GM18526 (cell line): Measurements from ENCODE around the gene KCNIP1.

Experiments used
- POLR2A ChIP-seq: IDR thresholded peaks from 3 replicates; pipeline ENCODE4 v1.6.1; 2011; ENCODE audit not compliant: insufficient read length; ENCODE audit errors: extremely low read depth

Gene KCNIP1

DNA sequence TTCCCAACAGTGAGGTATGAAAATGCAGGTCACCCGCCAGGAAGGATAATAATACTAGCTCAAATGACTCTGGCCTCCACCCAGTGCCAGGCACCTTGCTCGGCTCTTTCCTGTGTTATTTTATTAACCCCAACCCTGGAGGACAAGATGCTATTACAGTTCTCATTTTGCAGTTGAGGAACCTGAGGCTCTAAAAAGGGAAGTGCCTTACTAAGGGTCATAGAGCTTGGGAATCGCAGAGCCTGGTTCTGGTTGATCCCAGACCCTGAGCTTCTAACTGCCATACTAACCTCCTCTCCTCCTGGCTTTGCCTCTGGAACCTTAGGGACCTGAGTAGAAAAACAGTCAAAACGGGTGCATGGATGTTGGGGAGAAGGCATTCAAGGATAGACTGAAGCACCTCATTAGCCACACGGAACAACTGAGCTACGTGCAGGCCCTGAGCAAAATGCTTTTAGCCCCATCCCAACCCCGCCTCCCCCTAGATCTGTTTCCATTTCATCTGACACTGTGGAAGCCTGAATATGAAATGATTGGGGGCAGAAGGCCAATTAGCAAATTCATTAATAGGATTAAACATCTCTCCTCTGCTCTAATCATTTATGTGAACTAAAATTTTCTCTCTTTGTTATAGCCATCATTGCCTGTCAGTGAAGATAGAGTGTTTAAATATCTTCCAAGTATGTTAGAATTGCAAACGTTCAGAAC is 7.9 kb downstream of the KCNIP1 start:
- TF ChIP-seq POLR2A = no peak

DNA sequence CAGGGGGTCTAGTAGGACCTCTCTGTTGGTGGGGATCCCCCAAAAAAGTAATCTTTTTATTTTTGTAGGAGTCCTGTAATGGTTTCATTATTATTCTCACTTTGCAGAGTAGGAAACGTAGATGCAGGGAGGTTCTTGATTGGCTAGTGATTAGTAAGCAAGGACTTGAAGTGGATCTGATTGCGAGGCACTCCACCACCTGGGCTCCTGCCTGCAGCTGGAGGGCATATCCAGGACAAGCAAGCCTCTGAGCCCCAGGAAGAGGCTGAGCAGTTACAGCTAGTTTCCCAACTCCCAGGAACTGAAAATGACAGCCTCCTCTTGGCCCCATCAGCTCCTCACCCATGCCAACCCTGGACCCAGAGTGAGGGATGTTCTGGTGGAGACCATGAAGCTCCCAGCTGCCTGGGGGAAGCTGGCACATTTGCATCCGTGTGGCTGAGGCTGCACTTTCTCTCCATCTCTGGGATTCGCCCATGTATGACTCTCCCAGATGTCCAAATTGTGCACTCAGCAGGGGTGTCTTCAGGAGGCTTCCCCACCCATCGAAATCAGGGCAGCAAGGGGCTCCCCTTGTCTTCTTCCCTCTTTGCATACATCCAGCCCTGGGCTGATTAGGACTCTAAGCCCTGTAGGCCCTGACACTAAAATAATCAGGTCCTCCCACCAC is 10.2 kb downstream of the KCNIP1 start:
- no peak for TF ChIP-seq POLR2A

DNA sequence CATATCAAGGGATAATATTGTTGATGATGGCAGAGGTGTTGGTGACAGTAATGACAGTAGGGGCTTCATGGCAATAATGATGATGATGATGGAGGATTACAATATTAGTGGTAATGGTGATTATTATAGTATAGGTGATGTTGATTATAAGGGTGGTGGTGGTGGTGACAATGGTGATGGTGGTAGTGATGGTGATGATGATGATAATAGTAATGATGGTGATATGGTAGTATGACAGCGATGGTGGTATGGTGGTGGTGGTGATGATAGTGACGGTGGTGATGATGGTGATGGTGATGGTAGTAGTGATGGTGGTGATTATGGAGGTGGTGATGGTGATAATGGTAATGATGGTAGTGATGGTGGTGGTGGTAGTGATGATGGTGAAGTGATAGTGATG is 13.6 kb downstream of the KCNIP1 start:
- TF ChIP-seq POLR2A = no peak

DNA sequence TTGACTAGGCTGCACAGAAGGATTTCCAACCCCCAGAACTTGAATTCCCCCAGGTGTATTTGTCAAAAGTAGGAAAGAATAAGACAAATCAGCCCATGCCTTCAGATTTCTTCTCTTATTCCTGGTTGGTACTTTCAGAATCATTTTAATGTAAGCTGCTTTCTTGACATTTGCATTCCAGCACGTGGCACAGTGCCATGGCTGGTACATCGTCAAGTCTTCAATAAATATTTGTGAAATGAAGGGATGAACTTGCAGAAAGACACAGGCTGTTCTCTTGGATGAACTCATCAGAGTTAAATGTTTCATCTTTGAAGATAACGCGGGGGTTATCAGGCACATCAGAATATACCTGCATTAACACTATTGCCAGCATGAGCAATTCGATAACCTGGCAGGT is 14.5 kb downstream of the KCNIP1 start:
- no peak for TF ChIP-seq POLR2A

DNA sequence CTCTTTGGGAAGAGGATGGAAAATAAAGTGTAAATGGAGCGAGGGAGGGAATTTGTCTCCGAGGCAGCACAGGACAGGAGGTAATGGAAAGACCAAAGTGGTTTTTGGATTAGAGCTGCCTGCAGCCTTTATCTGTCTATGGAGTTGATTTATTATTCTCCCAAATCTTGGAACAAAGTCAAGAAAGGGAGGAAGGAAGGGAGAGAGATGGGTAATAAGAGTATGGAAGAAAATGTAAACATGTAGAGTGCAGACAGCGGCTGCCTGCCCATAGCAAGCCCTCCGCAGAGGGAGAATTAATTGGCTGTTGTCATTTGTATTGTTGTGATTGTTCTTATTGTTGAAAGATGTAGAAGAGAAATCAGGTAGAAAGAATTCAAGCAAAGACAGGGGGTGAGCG is 15.7 kb downstream of the KCNIP1 start:
- no peak for TF ChIP-seq POLR2A

DNA sequence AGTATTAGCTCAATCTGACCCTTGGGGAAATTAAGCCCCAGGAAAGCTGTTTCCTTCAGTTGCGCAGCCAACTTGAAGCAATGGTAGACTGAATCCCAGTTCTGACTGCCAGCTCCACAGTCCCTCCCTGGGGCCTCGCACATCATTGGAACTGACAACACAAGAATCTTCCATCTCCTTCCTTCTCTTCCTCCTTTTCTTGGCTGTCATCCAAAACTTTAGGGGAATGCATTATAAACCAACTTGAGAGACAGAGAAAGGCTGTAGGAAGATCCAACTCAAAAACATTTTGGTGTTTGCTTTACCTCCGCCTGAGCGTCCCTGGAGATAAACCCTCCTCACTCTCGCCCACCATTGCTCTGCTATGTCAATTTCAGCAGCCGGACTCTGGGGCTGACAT is 16.6 kb downstream of the KCNIP1 start:
- no peak for TF ChIP-seq POLR2A

DNA sequence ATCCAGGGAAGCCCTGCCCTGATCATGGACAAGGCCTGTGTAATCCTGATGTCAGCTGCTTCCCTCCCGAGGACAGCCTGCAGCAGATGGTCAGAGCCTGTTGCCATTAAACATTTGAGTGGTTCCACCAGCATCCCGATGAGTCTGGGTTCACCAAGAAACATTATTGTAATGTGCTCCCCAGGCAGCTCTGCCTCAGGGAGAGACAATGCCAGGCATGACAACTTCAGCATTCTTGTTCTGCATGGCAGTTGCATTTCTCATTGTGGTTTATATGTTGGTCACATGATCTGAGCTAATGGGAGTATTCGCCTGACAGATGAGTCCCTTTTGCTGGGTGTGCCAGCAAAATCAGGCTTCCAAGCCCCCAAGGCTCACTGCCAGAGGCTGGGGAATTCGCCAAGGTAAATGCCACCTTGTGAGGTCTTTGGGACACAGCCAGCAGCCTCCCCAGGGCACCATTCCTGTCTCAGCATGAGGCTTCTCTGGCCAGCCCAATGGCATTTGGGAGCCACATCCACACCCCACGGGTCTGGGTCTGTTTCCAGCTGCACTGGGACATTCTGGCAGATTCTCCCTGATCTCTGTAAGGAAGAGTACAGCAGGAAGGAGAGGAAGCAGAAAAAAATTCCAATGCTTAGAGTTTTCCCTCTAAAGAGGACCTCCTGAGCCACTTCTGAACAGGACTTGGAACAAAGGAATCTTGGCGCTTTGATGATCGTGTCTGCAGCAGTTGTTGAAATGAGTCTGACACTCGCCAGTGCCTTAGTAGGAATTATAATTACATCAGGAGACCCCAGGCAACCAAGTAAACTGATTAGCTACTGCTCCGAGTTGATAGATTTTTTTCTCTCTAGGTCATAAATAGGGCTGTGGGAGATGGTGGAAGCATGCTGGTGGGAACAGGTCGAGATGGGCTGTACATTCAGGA is 18.7 kb downstream of the KCNIP1 start:
- no peak for TF ChIP-seq POLR2A

DNA sequence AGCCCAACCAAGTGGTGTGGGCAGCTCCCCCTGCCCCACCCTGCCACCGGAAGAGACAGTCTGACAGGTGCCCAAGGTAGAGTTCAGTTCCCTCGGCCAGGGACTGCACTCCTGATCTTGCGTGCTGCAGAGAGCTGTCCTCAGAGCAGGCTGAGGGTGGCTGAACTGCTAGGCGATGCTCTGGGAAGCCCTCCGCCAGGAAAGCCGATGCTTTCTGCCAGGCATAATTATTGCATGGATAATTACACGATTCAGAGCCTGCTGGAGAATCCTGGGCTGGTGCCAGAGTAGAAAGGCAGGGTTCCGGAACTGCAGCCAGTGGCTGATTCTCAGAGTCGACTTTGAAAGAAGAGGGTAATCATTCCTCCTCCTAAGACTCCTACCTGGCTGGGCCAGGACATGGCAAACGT is 19.3 kb downstream of the KCNIP1 start:
- no peak for TF ChIP-seq POLR2A

DNA sequence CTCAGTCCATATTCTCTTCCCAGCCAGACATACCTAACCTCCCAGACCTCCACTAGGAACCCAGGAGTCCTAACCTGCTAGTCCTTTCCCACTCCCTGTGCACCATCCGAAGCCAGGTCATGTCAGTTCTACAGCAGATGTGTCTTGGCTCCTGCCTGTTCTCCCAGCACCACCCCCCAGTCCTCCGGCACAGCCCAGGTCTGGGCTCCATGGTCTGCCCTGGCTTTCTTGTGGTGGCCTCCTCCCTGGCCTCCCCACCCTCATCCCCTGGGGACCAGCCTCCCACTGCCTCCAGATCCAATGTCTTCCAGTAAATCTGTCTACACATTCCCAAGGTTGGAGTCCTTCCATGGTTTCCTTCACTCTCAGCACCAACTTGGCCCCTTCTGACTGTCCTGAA is 20.0 kb downstream of the KCNIP1 start:
- no peak for TF ChIP-seq POLR2A

DNA sequence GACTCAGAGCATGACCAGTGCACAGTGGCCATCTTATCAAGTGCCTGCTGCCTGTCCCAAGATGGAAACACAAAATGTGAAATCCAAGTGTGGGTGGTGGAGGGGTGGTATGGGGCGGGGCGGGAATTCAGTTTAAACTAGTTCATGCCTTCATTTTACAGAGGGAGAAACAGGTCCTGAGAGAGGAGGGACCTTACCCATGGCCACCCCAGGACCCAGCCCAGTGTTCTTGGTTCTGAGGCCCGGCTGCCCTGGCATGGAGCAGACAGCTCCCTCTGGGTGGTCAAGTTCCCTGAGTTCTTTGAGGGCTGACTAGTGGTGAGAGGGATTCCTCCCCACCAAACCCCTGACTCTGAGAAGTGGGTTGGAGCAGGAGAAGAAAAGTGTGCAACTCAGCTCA is 20.8 kb downstream of the KCNIP1 start:
- TF ChIP-seq POLR2A = no peak

DNA sequence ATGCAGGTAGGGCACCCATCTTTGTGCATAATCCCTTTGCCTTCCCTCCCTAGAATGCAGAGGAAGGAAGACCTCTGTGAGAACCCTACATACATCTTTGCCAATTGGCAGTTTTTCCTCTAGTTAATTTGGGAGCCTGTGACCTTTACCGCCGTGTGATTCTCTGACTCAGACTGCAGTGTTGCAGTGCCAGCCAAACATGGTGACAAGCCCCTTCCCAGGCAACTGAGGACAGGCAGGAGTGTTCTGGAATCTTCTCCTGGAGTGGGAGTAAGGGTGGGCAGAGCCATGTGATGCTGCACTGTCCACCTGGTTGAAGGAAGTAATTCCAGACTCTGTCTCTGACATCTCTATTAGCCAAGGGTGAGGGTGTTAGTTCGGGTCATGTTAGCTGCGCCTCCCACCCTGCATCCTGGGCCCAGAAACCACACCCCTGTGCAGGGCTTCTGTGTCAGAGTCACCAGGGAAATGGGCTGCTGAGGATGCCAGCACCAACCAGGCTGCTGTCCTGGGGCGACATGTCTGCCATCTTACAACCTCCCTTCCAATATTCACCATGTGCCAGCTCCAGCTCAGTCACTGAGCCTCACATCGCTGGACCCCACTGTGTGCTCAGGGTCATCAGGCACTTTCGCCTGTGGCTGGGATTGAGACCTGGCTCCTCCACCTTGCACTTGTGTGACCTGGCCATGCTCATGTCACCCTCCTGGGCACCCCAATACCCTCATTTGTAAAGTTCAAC is 21.8 kb downstream of the KCNIP1 start:
- TF ChIP-seq POLR2A = no peak

DNA sequence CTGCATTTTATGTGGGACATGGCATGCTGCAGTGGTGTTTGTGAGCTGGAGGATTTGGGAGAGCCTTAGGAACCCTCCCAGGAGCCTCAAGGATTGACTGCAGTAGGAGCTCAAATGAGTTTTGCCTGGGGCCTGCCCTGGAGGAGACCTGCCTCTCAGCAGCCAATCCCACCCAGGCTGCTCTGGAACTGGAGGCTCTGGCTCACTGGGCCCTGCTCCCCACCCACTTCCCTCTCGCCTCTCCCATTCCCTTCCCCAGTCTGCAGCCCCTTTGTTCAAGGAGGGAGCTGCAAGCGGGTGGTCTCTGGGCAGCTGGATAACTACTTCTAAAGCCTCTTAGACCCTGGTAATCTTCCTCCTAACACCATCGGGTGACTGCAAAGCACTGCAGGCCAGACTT is 24.2 kb downstream of the KCNIP1 start:
- TF ChIP-seq POLR2A = no peak

DNA sequence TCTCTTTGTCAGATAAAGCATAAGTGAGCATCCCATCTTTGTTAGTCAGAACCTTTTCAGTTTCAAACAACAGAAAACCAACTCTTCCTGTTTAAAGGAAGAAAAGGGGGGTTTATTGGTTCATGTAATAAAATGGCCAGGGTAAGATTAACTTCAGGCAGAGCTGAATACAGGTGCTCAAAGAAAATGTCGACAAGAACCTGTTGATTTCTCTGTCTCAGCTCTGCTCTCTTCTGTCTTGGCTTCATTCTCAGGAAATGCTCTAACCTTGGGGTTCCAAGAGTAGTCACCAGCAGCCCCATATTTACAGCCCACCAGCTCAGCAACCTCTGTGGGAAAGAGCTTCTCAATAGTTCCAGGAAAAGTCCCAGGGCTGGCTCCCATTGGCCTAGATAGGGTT is 25.2 kb downstream of the KCNIP1 start:
- no peak for TF ChIP-seq POLR2A

DNA sequence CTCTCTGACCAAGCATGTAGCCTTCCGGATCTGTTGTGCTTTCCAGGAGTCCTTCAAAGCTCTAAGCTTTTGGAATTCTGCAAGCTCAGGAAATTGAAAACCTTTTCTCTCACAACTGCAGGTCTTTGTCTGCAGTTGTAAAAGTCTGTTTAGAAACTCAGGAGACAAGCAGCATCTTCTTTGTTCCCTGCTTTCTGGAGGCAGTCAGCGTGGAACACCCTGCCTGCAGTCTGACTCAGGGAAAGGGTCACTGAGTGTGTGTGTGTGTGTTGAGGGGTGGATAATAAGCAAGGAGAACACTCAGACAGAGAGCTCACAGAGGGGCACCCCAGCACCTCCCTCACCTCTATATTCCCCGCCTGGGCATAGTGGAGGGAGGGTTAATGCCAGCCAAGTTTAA is 29.1 kb downstream of the KCNIP1 start:
- TF ChIP-seq POLR2A = no peak

DNA sequence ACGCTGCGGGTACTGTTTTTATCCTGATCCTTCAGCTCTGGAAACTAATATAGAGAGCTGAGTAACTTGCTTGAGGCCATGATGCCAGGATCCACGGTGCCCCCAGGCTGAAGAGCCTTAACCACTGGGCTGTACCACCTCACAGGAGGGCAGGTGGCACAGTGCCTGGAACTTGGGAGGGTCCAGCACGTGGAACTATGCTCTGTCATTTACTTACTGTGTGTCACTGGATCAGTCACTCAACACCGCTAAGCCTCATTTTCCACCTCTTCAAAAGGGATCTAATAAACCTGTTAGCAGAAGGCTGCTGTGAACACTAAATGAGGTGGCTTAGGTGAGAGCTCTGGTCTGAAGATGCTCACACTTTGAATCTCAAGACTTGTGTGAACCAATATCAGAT is 29.6 kb downstream of the KCNIP1 start:
- no peak for TF ChIP-seq POLR2A

DNA sequence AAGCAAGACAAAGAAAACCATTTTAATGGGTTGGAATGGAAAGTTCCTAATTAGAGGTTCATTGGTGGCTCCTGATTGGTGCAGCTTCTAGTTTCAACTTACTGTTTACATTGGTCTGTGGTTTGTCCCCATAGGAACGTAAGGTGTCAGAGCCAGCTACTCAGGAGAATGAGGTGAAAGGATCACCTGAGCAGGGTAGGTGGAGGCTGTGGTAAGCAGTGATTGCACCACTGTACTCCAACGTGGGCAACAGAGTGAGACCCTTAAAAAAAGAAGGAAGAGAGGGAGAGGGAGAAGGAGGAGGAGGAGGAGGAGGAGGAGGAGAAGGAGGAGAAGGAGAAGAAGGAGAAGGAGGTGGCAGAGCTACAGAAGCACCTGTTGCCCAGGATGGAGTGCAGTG is 30.4 kb downstream of the KCNIP1 start:
- no peak for TF ChIP-seq POLR2A

DNA sequence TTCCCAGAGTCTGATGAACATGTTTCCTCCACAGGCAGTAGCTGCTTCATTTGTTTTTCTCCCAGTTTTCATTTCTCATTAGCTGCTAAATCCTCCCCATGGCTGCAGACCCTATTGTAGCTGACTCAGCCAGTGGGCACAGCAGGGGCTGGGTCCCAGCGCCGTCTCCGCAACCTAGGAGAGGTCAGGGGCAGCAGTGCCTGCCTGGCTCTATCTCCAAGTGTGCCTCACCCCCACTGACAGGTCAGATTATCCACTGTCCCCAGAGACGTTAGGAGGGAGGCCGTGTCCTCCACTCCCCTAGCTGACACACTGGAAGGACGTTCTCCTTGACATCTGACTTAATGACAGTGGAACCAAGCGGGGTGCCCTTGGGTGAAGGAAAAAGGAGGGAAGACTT is 31.1 kb downstream of the KCNIP1 start:
- TF ChIP-seq POLR2A = no peak
